Activated naive CD4-positive, alpha-beta T cell treated with anti-CD3 and anti-CD28 coated beads, Interleukin-2, amount 10 ng/mL, durations not matched to agents 7 days and 5 days (primary cell): ENCODE data around the gene PDCD7.
"Not testable (repeated sequence)": the region's sequence is repeated elsewhere in the genome, so short reads cannot be mapped to it uniquely, and the experiment has no call there.

ENCODE experiments used
- CTCF ChIA-PET: fragments of 350-600 bp; sonication (Branson Sonifier 250); formaldehyde crosslinking; loops from one replicate; lab custom pipeline; 2021; ENCODE audit warnings: antibody characterized with exemption; lab: Charles Lee
- DNase-seq: peaks from one replicate; pipeline ENCODE4 v3.0.0-alpha.2; 2020
- H3K27ac Mint-ChIP-seq: one replicate; pipeline ENCODE4 v1.8.0; 2021; ENCODE audit warnings: mild to moderate bottlenecking, moderate library complexity, mixed read lengths
- H3K27me3 Mint-ChIP-seq: one replicate; pipeline ENCODE4 v1.8.0; 2021; ENCODE audit warnings: mild to moderate bottlenecking, mixed read lengths
- H3K36me3 Mint-ChIP-seq: one replicate; pipeline ENCODE4 v1.8.0; 2021; ENCODE audit warnings: mixed read lengths
- H3K4me1 Mint-ChIP-seq: one replicate; pipeline ENCODE4 v1.8.0; 2021; ENCODE audit warnings: mixed read lengths
- H3K4me3 Mint-ChIP-seq: one replicate; pipeline ENCODE4 v1.8.0; 2021; ENCODE audit warnings: mild to moderate bottlenecking, moderate library complexity, mixed read lengths
- H3K9me3 Mint-ChIP-seq: one replicate; pipeline ENCODE4 v1.8.0; 2021; ENCODE audit warnings: mixed read lengths

Gene PDCD7

DNA sequence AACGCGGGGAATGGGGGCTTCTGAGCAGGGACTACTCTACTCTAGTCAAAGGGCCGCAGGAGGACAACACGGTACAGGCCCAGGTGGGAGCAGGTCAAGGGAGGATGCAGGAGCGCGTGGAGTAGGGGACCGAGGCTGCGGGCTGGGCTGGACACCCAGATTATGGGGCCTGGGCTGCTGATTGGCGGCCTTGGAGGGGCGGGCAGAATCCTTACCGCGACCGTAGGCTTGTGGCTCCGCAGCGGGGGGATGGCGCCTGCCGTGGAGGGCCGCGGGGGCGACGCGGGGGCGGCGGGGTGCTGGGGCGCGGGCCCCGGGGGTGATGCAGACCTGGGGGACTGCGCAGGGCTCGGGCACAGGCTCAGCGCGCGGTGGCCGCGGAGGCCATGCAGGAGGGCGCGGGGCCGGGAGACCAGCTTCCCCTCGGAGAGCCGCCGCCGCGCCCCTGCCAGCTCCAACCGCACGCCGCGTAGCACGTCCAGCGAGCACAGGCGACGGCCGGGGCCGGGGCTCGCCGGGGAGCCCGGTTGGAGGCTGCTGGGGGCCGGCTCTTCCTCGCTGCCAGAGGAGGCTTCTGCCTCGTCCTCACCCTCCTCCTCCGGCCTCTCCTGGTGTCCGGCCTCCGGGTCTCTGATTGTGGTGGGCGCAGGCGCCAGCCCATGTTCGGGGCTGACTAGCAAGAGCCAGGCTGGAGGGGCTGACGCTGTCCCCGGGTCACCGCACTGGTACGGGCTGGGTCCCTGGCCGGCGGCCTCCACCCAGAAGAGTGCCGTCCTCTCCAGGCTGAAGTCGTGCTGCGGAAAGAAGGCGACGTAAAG lies 31.5 kb downstream of the PDCD7 start:
- CTCF ChIA-PET: interaction anchor here (0.7 to 2.1 kb wide), 16 partner anchors 8 to 121 kb away, joined by 3 to 27 read pairs (median 3); no protein-coding TSS in a partner anchor
- Mint-ChIP-seq H3K9me3 (no peaks in the 10 kb centered on the region), H3K27ac (no peak overlapping the region)

DNA sequence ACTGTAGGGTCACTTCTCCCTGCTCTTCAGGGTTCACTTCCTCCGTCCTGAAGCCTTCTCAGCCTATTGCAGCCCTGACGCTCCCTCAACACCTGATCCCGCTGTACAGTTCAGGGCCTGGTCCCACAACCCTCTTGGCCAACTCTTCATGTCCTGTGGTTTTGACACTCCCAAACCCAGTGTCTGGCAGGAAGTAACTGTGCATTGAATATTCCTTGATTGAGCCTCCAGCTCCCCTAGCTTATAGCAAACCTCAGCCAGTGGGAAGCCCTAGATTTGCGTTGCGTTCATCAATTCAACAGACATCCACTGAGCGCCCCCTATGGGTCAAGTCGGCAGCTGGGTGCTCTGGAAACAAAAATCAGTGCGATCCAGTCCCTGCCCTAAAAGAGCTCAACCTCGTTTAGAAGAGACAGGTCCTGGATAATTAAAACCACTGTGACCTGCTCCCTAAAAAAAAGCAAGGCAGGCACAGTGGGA lies 32.2 kb downstream of the PDCD7 start:
- peaks cover 12% of the 10 kb centered on the region for H3K36me3 Mint-ChIP-seq
- CTCF ChIA-PET: interaction anchor here (0.7 to 2.1 kb wide), 15 partner anchors 9 to 120 kb away, joined by 3 to 27 read pairs (median 3); no protein-coding TSS in a partner anchor
- no peak overlapping the region for H3K27ac Mint-ChIP-seq

More for the DNA sequence above, 31.5 kb downstream of the PDCD7 start:
- H3K4me3 Mint-ChIP-seq: no peak overlapping the region
- DNase-seq: no peak
- H3K27me3 Mint-ChIP-seq: no peaks in the 10 kb centered on the region
- H3K36me3 Mint-ChIP-seq: peaks cover 14% of the 10 kb centered on the region
- no peaks in the 10 kb centered on the region for H3K4me1 Mint-ChIP-seq

DNA sequence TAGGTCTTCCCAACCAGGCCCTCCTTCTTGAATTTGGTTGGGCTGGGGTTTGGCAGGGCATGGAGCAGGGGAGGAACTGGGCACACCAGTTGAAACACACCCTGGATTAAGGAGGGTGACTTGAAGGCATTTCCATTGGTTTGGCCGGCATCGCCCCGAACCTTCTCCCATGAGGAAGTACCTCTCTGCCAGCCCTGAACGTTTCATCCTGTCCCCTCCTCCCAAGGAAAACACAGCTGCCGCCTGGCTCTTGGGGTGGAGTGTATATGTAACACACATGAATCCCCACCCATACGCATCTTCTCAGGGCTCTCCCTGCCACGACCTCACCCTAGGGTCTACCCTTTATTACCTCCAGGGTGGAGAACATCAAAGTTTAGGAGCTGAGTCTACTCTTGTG lies 33.2 kb downstream of the PDCD7 start:
- H3K36me3 Mint-ChIP-seq: peaks cover 10% of the 10 kb centered on the region
- CTCF ChIA-PET: interaction anchor here (1.0 to 2.1 kb wide), 2 partner anchors 11 to 46 kb away, joined by 3 to 27 read pairs; no protein-coding TSS in a partner anchor
- H3K9me3 Mint-ChIP-seq: no peaks in the 10 kb centered on the region
- H3K4me3 Mint-ChIP-seq: no peak overlapping the region
- H3K4me1 Mint-ChIP-seq: no peaks in the 10 kb centered on the region
- H3K27me3 Mint-ChIP-seq: no peaks in the 10 kb centered on the region
- H3K27ac Mint-ChIP-seq: no peak overlapping the region
- DNase-seq: no peak

More for the DNA sequence above, 32.2 kb downstream of the PDCD7 start:
- no peak overlapping the region for H3K4me3 Mint-ChIP-seq
- H3K9me3 Mint-ChIP-seq: no peaks in the 10 kb centered on the region
- H3K4me1 Mint-ChIP-seq: no peaks in the 10 kb centered on the region
- peak; percentile 67 for DNase-seq
- no peaks in the 10 kb centered on the region for H3K27me3 Mint-ChIP-seq

DNA sequence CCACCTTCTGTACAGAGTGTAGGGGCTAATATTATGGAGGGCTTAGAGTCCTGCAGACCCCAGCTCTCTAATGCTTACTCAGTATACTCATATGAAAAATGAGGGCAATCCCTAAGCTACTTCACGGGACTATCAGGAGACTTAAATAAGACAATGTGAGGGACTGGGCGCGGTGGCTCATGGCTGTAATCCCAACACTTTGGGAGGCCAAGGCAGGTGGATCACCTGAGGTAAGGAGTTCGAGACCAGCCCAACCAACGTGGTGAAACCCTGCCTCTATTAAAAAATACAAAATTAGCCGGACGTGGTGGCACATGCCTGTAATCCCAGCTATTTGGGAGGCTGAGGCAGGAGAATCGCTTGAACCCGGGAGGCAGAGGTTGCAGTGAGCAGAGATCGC lies 33.8 kb downstream of the PDCD7 start:
- H3K36me3 Mint-ChIP-seq, CTCF ChIA-PET, H3K27ac Mint-ChIP-seq, H3K4me1 Mint-ChIP-seq, H3K4me3 Mint-ChIP-seq, DNase-seq, H3K9me3 Mint-ChIP-seq, H3K27me3 Mint-ChIP-seq: not testable (repeated sequence)

DNA sequence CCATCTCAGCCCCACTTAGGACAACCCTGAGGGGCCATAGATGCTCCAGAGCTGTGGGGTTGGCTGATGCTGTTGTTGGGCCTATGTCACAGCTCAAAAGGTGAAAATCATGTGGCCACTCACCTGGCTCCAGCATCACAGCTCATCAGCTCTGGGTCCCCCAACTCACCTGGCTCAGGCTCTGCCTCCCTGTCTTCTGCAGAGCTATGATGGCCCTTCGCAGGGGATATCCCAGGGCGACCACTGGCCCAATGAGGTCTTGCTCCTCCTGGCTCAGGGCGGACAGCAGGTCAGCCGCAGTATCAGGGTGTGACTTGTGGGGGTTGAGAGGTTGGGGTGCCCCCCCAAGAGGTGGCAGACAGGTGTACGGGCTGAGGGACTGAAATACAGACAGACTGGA lies 34.3 kb downstream of the PDCD7 start:
- DNase-seq: no peak
- H3K4me1 Mint-ChIP-seq: no peaks in the 10 kb centered on the region
- no peaks in the 10 kb centered on the region for H3K9me3 Mint-ChIP-seq
- no peak overlapping the region for H3K4me3 Mint-ChIP-seq
- CTCF ChIA-PET: no interaction called here
- H3K27ac Mint-ChIP-seq: no peak overlapping the region
- no peaks in the 10 kb centered on the region for H3K27me3 Mint-ChIP-seq
- H3K36me3 Mint-ChIP-seq: peaks cover 9% of the 10 kb centered on the region

DNA sequence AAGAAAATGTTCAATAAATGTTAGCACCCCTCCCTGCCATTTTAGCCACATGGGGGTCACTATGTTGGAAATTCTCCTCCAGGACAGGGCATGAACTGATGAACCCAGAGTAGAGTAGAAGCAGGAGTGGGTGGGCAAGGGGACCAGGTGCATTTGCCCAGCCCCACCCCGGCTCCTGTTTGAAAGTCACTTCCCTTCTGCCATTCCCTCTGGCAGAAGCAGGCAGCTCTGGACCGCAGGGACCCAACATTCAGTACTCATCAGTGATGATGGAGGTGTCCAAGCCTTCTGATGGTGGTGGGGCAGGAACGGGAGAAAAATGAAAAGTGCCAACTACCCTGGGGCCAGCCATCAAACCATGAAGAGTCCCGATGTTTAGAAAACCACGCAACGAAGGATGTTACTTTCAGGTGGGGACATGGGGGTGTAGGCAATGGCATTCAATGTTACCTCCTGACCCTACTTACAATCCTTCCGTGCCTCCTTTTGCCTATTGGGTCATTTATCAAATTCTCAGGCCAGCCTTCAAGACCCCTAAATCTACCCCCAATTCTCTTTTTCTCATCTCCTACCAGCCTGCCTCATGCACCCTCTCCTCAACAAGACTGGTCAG lies 35.9 kb downstream of the PDCD7 start:
- Mint-ChIP-seq H3K27ac (no peak overlapping the region), H3K4me1 (no peaks in the 10 kb centered on the region), H3K27me3 (no peaks in the 10 kb centered on the region), H3K9me3 (no peaks in the 10 kb centered on the region), H3K36me3 (peaks cover 9% of the 10 kb centered on the region), H3K4me3 (no peak overlapping the region)
- CTCF ChIA-PET: no interaction called here
- no peak for DNase-seq

DNA sequence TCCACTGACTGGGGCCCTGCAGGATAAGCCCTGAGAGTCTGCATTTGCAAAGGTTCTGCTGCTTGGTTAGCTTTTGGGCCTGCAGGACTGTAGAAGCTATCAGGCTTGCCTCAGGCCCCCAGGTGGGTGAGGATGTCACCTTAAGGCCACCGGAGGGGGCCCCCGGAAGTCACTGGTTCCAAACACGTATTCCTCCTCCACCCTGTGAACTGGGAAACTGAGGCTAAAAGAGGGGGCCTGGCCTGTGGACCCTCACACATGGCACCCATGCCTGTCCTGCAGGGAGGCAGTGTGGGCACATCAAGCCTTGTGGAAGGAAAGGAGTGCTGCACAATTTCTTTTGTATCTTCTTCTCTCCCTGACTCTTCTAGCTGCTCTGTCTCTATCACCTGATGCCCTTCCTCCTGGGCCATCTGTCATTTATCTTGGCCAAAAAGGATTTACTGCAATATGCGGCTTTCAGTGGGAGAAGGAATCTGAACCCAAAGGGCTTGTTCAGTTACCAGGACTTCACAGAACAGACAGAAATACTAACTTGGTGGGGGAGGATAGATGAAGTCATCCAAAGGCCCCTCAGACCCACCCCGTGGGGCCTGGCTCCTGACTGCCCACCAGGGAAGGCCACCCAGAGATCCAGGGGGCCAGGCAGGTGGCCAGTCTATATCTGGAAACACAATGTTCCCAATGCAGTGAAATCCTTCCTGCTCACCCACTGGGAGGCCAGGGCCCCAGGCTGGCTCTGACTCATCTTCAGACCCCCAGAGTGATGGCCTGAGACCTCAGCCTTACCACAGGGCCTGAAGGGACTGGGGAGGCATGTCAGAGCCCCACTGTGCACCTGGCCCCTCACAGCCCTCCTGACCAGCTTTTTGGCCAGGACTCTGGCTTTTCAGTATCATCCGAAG lies 36.9 kb downstream of the PDCD7 start:
- no peaks in the 10 kb centered on the region for H3K27me3 Mint-ChIP-seq
- no peaks in the 10 kb centered on the region for H3K4me1 Mint-ChIP-seq
- DNase-seq: no peak
- no peak overlapping the region for H3K4me3 Mint-ChIP-seq
- no peaks in the 10 kb centered on the region for H3K9me3 Mint-ChIP-seq
- no peak overlapping the region for H3K27ac Mint-ChIP-seq
- H3K36me3 Mint-ChIP-seq: peaks cover 8% of the 10 kb centered on the region
- CTCF ChIA-PET: interaction anchor here (0.7 kb wide), 1 partner anchor 112 kb away, joined by 3 read pairs; no protein-coding TSS in a partner anchor

DNA sequence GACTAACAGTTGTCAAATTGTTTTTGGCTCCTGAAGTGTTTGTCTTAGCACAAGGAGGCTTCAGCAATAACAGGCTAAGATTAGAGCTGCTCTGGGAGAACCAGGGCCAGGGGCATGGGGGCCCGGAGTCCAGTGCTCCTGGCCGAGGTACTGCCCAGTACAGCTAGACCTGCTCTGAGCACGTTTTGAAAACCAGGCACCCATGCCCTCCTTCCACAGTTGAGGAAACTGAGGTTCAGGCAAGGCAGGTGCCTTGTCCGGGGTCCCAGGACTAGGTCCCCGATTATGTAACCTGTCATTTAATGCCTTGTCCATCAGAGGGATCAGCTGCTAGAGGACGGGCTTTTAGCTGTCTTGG lies 37.9 kb downstream of the PDCD7 start:
- no peak overlapping the region for H3K4me3 Mint-ChIP-seq
- H3K27ac Mint-ChIP-seq: no peak overlapping the region
- no peaks in the 10 kb centered on the region for H3K4me1 Mint-ChIP-seq
- CTCF ChIA-PET: interaction anchor here (1.1 kb wide), 1 partner anchor 9 kb away, joined by 4 read pairs; no protein-coding TSS in a partner anchor
- H3K27me3 Mint-ChIP-seq: no peaks in the 10 kb centered on the region
- H3K36me3 Mint-ChIP-seq: peaks cover 3% of the 10 kb centered on the region
- no peak for DNase-seq
- H3K9me3 Mint-ChIP-seq: no peaks in the 10 kb centered on the region

DNA sequence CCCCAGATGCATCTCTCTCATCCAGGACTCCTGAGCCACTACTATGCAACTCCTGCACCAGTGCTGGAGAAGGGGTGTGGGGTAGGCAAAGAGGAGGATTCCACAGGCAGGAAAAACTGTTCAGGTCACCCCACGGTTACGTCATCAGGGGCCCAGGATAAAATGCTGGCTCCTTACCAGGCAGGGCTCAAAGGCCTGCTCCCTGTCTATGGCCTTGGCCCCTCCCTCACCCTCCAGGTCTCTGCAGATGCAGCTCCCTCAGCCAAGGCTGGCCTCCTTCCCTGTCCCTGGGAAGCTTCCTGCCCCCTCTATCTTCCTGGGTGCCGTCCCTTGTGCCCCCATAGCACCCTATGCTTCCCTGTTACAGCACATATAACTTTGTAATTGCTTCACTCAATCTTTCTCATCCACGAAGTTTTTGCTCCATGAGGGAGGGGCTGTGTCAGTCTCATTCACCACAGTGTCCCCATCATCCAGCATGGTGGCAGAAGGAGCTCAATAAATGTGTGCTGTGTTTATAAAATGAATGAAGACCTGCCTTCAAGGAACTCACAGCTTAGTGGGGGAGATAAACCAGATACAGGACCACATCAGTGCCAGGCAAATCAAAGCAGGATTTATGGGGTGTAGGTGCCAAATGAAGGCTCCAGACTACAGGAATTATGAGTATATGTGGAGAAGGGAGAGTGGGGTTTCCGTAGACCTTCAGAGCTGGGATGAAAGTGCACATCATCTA lies 38.4 kb downstream of the PDCD7 start:
- peaks cover 3% of the 10 kb centered on the region for H3K36me3 Mint-ChIP-seq
- CTCF ChIA-PET: interaction anchor here (1.1 kb wide), 1 partner anchor 8 kb away, joined by 4 read pairs; no protein-coding TSS in a partner anchor
- no peak overlapping the region for H3K4me3 Mint-ChIP-seq
- no peaks in the 10 kb centered on the region for H3K27me3 Mint-ChIP-seq
- no peak overlapping the region for H3K27ac Mint-ChIP-seq
- no peak for DNase-seq
- H3K4me1 Mint-ChIP-seq: no peaks in the 10 kb centered on the region
- no peaks in the 10 kb centered on the region for H3K9me3 Mint-ChIP-seq

DNA sequence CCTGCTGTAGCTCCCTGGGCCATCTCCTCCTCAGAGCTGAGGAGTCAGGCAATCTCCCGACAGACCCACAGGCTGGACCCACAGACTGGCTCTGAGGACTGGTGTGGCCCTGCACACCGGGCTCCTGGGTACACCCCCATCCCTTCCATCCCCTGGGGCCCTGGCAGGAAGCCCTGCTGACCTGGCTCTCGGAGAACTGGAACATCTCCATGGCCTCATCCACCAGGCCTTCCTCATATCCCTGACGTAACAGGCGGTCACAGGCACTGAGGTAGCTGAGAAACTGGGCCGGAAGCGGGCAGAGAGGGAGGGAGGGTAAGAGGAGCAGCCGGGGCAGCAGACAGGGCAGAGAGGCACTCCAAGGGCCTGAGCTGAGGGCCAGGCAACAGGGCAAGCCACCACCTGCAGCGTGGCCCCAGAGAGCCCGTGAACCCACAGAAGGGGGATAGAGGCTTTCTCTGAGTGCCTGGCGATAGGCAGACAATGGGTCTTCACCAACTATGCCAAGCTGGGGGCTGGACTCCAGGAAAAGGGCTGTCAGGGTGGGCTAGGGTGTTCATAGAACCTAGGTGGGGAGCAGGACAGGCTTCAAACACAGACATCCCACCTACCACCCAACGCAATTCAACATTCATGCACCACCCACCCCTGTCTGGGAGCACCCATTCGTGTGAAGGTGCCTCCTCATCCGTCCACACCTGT lies 39.2 kb downstream of the PDCD7 start:
- Mint-ChIP-seq H3K27ac (no peak overlapping the region), H3K4me1 (no peaks in the 10 kb centered on the region)

DNA sequence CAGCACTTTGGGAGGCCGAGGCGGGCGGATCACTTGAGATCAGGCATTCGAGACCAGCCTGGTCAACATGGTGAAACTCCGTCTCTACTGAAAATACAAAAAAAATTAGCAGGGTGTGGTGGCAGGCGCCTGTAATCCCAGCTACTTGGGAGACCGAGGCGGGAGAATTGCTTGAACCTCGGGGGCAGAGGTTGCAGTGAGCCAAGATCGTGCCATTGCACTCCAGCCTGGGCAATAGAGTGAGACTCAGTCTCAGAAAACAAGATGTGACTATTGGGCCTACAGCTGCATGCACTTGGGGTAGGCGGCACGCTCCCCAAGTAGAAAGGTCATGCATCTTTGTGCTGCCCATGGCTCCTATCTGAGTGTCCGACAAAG lies 39.8 kb downstream of the PDCD7 start:
- DNase-seq, H3K36me3 Mint-ChIP-seq, H3K4me1 Mint-ChIP-seq, H3K4me3 Mint-ChIP-seq, H3K9me3 Mint-ChIP-seq, H3K27ac Mint-ChIP-seq, CTCF ChIA-PET, H3K27me3 Mint-ChIP-seq: not testable (repeated sequence)

More for the DNA sequence above, 39.2 kb downstream of the PDCD7 start:
- DNase-seq: no peak
- Mint-ChIP-seq H3K4me3 (no peak overlapping the region), H3K36me3 (peaks cover 3% of the 10 kb centered on the region), H3K9me3 (no peaks in the 10 kb centered on the region), H3K27me3 (no peaks in the 10 kb centered on the region)
- CTCF ChIA-PET: no interaction called here

DNA sequence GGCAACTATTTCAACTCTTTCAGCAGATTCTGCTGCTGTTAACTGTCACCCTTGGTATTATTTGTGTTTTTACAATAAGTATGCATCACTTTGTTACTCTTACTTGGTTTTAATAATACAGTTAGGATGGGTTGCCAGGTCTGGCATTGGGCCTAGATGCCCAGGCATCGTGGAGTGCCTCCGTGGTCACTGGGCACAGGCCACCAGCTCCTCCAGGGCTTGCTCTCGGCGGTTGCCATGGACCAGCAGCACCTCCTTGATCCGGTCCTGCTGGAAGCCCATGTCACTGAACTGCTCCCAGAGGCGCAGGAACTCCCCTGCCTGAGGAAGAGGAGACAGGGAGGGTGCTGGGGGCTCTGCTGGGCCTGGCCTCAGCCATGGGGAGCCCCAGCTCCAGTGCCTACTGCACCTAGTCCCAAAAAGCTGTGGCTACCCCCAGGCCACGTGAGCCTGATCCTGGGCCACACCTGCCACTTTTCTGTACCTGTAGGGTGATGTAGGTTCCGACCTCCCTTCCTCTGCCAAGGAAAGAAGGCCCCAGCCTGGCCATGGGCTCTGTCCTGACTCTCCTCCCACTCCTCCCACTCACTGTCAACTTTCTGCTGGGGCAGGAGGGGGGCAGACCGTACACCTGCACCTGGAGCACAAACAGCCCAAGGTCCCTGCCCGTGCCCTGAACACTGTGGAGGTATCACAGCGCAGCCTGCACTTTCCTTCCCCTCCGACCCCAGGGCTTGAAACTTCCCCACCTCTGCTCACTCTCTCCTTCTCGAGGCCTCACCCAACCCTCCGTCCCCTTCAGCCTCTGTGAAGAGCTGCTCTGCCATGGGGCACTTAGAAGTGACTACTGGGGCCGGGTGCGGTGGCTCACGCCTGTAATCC lies 40.5 kb downstream of the PDCD7 start:
- Mint-ChIP-seq H3K27ac (no peak overlapping the region), H3K4me1 (no peaks in the 10 kb centered on the region), H3K4me3 (no peak overlapping the region), H3K27me3 (no peaks in the 10 kb centered on the region), H3K9me3 (no peaks in the 10 kb centered on the region), H3K36me3 (no peaks in the 10 kb centered on the region)
- DNase-seq: no peak
- CTCF ChIA-PET: no interaction called here
